Activated T-cell treated with anti-CD3 and anti-CD28 coated beads, Interleukin-2, amount 50 U/mL, for 48 hours (primary cell): ENCODE measurements around the gene LPAR3.
"Not testable (repeated sequence)": the region's sequence is repeated elsewhere in the genome, so short reads cannot be mapped to it uniquely, and the experiment has no call there.

Source experiments
- DNase-seq, 2 experiments: peaks; one replicate each; pipeline ENCODE4 v3.0.0-alpha.2; 2020

Gene LPAR3, protein sequence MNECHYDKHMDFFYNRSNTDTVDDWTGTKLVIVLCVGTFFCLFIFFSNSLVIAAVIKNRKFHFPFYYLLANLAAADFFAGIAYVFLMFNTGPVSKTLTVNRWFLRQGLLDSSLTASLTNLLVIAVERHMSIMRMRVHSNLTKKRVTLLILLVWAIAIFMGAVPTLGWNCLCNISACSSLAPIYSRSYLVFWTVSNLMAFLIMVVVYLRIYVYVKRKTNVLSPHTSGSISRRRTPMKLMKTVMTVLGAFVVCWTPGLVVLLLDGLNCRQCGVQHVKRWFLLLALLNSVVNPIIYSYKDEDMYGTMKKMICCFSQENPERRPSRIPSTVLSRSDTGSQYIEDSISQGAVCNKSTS

GRCh38 chr1:84892705-84893618 is at the start of gene LPAR3:
LPAR3 (minus strand) TSS chr1:84893206; CDS start chr1:84866120, 27,086 bp downstream.
- peak; percentile 41 to 52 for DNase-seq

- no peak for DNase-seq
These were observed 48.8 kb upstream of the LPAR3 start for GRCh38 chr1:84941843-84942242.

- DNase-seq, result no peak
These were observed 47.5 kb upstream of the LPAR3 start for GRCh38 chr1:84940481-84940880.

DNA sequence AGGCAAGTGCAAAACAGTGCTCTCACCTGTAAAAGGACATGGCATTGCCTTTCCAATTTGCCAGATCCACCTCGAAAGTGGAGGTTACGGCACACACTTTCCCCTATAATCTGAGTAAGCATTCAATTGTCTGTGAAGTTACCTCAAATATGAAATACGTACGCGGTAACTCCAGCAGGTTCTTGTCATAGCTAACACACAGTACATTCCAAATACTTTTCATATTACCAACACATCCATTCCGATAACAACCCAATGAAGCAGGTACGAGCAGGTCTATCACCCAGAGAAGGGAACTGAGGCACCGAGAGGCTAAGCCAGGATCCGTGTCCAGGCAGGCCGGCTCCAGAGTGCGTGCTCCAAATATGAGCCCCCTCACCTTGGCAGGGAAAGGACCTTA is 46.8 kb upstream of the LPAR3 start:
- DNase-seq, result no peak

- no peak for DNase-seq
These were observed 46.1 kb upstream of the LPAR3 start for GRCh38 chr1:84939151-84939550.

- peak in 1 of 2 experiments; percentile 26 for DNase-seq
These were observed 43.3 kb upstream of the LPAR3 start for GRCh38 chr1:84936116-84936810.

GRCh38 chr1:84933011-84933611 is 40.1 kb upstream of the LPAR3 start:
- DNase-seq, result no peak

DNA sequence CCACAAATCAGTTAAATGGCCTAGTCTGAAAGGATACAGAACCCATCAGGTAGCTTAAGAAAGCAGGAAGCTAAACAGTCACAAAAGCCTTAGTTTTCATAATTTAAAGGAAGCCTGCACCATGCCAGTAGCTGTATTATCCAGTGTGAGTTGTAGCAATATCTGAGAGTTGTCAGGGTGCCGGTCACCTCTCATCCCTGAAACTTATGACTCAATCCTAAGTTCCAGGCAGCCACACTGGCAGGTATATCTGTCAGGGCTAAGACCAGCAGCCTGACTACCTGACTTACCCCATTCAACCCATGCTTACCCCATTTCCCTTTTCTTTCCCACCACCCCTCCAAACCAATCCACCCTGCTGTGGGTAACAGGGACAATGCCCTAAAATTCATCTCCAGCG is 37.8 kb upstream of the LPAR3 start:
- DNase-seq, result no peak

- DNase-seq, result no peak
These were observed 37.3 kb upstream of the LPAR3 start for GRCh38 chr1:84930329-84930728.

DNA sequence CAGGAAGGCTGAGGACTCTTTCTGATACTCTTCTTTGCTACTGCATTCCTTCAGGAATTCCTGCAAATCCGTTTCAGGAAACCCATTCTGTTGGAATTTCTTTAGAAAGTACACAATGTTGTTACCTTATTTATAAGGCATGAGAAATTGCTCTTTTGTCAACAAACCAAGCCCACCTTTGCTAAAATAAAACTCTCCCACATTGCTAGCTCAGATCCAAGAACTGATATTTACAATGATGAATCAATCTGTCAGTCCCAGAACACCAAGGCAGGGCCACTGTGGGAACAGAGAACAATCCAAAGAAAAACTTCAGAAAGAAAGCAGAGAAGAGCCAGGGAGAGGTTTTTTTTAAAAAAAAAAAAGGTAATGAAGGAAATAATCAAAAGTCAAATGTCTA is 36.6 kb upstream of the LPAR3 start:
- no peak for DNase-seq

GRCh38 chr1:84928979-84929378 is 36.0 kb upstream of the LPAR3 start:
- no peak for DNase-seq

DNA sequence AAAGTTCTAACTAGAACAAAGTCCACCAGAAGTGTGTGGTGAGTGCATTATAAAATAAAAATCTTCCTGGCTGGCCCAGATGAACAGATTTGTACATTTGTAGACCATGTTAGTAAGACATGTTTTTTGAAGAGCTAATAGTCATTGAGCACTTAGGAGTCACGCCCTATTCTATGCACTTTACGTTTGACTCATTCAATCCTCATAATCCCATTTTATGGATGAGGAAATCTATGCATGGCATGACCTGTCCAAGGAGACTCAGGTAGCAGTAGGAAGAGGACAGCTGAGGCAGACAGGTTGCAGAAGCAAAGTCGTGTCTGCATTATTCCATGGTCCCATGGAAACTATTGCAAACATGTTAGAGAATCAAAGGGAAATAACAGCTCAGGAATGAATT is 30.3 kb upstream of the LPAR3 start:
- no peak for DNase-seq

DNA sequence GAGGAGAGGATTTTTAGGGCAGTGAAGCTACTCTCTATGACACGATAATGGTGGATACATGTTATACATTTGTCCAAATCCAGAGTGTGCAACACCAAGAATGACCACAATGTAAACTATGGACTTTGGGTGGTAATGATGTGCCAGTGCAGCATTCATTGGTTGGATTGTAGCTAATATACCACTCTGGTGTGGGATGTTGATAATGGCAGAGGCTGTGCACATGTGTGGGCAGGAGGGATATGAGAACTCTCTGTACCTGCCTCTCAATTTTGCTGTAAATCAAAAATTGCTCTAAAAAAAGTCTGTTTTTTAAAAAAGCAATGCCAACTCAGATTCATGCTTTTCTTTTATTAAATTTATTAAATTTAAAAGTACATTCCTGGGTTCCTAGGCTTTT is 27.2 kb upstream of the LPAR3 start:
- DNase-seq, result no peak

DNA sequence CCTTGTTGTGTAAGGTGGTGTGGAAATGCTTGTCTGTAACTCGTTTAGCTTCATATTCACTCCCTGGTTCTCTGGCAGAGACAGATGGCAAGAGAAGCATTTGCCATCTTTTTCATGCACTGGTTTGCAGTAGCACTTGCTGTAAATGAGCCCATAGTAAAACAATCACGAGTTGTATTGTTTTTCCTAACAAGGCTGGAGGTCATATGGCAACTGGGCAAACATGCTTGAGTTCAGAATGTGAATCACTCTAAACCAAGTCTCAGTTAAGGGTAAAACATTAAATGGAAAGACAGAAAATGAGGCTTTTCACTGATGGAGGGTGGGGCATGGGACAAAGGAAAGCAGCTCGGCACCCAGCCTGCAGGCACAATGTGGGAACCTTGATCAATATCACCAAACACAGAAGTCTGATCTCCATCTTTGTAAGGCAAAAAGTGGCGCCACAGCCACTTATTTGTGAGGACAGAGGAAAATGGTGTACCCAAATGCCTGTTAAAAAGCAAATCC is 26.5 kb upstream of the LPAR3 start:
- no peak for DNase-seq

DNA sequence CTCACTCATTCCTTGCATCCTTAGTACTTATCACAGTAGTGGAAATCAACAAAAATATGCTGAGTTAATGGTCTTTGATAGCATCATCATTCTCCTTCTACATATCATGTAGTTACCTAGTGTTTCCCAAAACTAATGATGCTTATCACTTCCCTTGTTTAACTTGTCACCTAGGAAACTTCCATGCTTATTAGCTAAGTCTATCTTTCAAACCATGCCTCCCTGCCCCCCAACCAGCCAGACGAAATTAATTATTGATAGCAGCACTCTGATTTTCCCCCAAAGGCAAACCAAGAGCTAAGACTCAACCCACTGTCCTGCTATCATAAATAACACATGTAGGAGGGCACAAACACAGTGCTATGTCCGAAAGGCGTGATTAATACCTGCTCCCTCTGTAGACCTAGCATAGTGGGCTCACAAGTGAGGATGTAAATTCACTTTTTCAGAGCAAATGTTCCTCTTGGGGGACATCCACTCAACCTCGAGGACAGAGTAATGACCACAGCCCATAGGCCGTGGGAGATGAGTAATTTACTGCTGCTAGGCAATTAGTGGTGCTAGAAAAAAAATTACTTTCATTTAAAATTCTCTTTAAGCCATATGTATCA is 25.8 kb upstream of the LPAR3 start:
- no peak for DNase-seq

DNA sequence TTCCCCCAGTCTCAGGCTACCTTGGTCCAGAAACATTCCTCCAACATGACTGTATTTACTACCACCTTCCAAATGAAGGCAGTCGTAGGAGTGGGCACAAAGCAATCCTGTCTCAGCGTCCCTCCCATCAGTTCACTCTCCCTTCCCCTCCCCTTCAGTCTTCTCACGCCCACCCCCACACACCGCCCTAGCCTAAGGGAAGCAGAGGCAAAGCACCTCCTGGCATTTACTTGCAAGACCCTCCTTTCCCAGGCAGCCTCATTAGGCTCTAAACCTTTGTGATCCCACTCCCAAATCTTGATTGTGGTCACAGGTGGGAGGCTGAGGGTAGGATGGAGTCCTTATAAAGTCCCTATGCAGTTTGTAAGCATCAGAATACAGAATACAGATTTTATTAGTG is 23.9 kb upstream of the LPAR3 start:
- no peak for DNase-seq

DNA sequence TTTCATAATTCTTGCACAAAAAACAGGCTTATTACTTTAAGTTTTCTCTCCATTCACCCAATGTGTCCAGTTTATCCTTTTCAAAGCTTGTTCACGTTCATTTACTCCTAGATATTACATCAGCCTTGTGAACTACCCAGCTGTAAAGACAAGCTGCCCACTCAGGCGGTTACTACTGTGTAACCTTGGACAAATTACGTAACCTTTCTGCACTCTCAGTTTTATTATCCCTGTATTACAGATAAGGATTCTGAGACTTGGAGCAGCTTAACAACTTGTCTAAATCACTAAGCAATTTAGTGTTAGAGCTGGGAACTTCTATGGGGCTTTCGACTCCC is 20.5 kb upstream of the LPAR3 start:
- DNase-seq, result no peak

GRCh38 chr1:84912726-84913554 is 19.9 kb upstream of the LPAR3 start:
- DNase-seq, result no peak

- DNase-seq, result not testable (repeated sequence)
These were observed 15.9 kb upstream of the LPAR3 start for GRCh38 chr1:84908746-84909464.

DNA sequence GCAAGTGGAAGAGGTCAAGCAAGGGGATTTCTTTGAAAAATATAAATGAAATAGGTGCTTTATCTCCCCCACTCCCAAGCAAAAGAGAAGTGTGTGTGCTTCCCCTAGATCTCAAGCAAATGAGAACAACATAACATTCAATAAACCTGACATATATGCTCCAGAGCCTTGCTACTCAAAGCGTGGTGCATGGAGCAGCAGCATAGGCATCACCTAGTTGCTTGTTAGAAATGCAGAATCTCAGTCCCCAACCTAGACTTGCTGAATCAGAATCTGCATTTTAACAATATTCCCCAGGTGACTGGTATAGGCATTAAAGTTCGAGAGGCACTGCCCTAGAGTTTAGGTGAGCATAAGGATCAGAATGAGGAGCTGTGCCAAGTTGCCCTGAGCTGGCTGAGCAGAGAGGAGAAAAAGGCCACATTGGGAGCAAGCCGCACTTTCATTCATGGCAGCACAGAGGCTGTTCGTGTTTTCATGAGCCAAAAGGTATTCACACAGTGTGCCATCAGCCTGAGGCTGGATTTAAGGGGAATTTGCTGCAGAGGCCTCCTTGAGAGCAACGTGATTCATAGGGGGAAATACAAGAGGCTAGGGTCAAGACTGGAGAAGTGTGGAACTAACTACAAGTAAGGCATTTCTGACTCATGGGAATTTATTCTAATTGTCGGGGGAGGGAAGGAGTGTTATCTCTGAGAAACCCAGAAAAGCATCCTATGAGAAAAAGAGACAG is 14.3 kb upstream of the LPAR3 start:
- no peak for DNase-seq
